Prostate gland (tissue), 2 donors: ENCODE measurements around the gene ARRDC3.
"Not testable (repeated sequence)": the region's sequence is repeated elsewhere in the genome, so short reads cannot be mapped to it uniquely, and the experiment has no call there.

Source experiments
- POLR2A ChIP-seq: fragments of 450-650 bp; IDR thresholded peaks from one replicate; pipeline ENCODE4 v1.6.1; 2016; ENCODE audit warnings: antibody characterized with exemption, mild to moderate bottlenecking
- TF ChIP-seq, protein P1 (sequence below), 4 experiments: fragments of 200-600 bp in 2 of 4; fragments of 450-650 bp in 2 of 4; sonication (generic) in 2 of 4; IDR thresholded peaks; 1 replicate in 3 of 4; 2 replicates in 1 of 4; pipeline ENCODE4 v1.5.1; 2016 to 2019; ENCODE audit warnings: antibody characterized with exemption in 4 of 4, mild to moderate bottlenecking in 2 of 4, moderate library complexity in 2 of 4

DNA sequence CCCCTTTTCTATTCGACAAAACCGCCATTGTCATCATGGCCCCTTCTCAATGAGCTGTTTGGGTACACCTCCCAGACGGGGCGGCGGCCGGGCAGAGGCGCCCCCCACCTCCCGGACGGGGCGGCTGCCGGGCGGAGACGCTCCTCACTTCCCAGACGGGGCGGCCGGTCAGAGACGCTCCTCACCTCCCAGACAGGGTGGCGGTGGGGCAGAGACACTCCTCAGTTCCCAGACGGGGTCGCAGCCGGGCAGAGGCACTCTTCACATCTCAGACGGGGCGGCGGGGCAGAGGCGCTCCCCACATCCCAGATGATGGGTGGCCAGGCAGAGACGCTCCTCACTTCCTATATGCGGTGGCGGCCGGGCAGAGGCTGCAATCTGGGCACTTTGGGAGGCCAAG, 40.2 kb downstream of the ARRDC3 start:
- TF ChIP-seq, protein P1, sequence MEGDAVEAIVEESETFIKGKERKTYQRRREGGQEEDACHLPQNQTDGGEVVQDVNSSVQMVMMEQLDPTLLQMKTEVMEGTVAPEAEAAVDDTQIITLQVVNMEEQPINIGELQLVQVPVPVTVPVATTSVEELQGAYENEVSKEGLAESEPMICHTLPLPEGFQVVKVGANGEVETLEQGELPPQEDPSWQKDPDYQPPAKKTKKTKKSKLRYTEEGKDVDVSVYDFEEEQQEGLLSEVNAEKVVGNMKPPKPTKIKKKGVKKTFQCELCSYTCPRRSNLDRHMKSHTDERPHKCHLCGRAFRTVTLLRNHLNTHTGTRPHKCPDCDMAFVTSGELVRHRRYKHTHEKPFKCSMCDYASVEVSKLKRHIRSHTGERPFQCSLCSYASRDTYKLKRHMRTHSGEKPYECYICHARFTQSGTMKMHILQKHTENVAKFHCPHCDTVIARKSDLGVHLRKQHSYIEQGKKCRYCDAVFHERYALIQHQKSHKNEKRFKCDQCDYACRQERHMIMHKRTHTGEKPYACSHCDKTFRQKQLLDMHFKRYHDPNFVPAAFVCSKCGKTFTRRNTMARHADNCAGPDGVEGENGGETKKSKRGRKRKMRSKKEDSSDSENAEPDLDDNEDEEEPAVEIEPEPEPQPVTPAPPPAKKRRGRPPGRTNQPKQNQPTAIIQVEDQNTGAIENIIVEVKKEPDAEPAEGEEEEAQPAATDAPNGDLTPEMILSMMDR (IDR thresholded peaks at IDR 0.05): not testable (repeated sequence)
- not testable (repeated sequence) for TF ChIP-seq POLR2A
